PC-3 (cell line): ENCODE measurements around the gene OSBPL2.

ENCODE experiments used
- EZH2phosphoT487 ChIP-seq: fragments of 300-600 bp; sonication (generic); IDR thresholded peaks from 2 replicates; pipeline ENCODE4 v1.6.1; 2018; ENCODE audit warnings: mild to moderate bottlenecking, antibody characterized with exemption, low read length, borderline replicate concordance
- TF ChIP-seq, protein P1 (sequence below): fragments of 300-600 bp; sonication (generic); conservative IDR thresholded peaks from 2 replicates; pipeline ENCODE4 v1.5.1; 2017; ENCODE audit warnings: antibody characterized with exemption, low read depth, mild to moderate bottlenecking, low read length

DNA sequence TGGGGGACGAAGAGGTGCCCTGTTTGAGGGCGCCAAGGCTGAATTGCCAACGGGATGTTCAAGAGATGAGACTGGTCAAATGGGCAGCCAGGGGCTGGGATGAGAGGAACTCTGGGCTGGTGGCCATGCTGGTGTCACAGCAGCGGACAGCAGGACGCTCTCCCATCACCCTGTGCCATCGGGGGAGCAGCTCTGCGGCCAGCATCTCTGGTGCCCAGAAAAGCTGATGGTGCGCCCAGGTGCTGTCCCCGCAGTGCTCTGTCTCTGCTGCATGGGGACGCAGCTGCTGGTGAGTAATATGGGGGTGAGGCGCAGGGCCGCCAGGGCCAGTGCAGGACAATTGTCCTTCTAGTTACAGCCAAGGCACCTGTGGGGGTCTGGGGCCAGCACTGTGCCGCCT lies 13.3 kb upstream of the OSBPL2 start:
- TF ChIP-seq, protein P1, sequence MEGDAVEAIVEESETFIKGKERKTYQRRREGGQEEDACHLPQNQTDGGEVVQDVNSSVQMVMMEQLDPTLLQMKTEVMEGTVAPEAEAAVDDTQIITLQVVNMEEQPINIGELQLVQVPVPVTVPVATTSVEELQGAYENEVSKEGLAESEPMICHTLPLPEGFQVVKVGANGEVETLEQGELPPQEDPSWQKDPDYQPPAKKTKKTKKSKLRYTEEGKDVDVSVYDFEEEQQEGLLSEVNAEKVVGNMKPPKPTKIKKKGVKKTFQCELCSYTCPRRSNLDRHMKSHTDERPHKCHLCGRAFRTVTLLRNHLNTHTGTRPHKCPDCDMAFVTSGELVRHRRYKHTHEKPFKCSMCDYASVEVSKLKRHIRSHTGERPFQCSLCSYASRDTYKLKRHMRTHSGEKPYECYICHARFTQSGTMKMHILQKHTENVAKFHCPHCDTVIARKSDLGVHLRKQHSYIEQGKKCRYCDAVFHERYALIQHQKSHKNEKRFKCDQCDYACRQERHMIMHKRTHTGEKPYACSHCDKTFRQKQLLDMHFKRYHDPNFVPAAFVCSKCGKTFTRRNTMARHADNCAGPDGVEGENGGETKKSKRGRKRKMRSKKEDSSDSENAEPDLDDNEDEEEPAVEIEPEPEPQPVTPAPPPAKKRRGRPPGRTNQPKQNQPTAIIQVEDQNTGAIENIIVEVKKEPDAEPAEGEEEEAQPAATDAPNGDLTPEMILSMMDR, result no peak
- TF ChIP-seq EZH2phosphoT487, result no peak
